Measurements from ENCODE around the gene ODC1.

GRCh38 chr2:10449838-10450691, 1.9 kb upstream of the ODC1 start:
- TF ChIP-seq, protein P1, sequence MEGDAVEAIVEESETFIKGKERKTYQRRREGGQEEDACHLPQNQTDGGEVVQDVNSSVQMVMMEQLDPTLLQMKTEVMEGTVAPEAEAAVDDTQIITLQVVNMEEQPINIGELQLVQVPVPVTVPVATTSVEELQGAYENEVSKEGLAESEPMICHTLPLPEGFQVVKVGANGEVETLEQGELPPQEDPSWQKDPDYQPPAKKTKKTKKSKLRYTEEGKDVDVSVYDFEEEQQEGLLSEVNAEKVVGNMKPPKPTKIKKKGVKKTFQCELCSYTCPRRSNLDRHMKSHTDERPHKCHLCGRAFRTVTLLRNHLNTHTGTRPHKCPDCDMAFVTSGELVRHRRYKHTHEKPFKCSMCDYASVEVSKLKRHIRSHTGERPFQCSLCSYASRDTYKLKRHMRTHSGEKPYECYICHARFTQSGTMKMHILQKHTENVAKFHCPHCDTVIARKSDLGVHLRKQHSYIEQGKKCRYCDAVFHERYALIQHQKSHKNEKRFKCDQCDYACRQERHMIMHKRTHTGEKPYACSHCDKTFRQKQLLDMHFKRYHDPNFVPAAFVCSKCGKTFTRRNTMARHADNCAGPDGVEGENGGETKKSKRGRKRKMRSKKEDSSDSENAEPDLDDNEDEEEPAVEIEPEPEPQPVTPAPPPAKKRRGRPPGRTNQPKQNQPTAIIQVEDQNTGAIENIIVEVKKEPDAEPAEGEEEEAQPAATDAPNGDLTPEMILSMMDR (IDR thresholded peaks at IDR 0.05 in 8 of 11, conservative IDR thresholded peaks at IDR 0.05 in 3 of 11): no peak
- TF ChIP-seq POLR2A (IDR thresholded peaks at IDR 0.05): no peak

Measured in spleen (tissue), 7 donors.